ENCODE results near the gene VPS50. TPM values are rescaled to one million over a fixed set of nuclear protein-coding genes. Genes with fewer than 3 reads are reported as not detected.

Gene VPS50
- polyA plus RNA-seq, 1 donor: 15.7 TPM

DNA sequence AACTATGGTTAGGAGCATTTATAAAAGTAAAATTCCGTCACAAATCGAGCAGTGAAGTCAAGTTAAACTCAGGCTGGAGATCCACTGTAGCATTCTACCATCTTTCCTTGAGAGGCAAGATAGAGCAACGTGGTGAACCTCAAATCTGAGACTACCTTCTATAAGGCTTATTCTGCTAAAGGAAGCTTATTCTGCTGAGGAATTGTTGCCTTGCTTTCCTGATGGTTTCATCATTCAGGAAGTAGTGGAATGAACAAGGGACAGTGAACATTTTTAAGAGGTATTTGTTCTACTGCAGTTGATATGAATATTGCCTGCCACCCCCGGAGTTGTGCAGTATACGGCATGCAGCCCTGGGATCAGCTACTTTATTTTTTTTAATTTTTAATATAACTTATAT lies 170.8 kb downstream of the VPS50 start:
- no peak for DNase-seq (ENCODE audit: low read depth)

DNA sequence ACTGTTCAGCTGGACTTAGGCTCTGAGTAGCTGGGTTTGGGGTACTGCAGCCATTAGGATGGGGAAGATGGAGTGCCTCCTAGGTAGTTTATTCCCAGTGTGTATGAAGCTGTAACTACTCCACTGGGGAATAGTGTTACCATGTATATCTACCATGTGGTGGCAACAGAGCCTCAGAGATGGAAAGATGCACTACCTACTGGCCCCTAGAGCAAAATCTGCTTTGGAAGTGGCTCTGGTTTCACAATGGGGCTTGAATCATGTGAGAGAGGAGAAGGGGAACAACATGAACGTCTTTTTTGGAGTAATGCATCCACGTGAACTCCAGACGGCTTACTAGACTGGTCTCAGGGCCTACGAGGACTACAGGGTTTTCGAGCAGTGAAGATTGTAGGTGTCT lies 175.1 kb downstream of the VPS50 start:
- no peak for DNase-seq (ENCODE audit: low read depth)

DNA sequence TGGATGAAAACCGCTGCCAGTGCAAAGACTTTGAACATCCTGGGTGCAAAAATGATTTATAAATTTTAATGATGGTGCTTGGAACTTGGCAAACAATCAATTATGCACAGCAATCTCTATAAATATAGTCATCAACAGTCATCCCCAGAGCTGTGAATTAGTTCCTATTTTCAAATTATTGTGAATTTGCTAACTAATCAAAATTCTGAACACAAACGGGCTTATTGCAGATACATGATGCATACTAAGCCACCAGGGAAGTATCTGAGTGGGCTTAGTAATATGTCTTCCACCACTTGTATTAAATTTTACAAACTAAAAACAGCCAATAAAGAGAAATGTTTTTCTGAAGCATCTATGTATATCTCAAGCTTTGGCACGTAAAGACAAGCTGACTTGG lies 177.2 kb downstream of the VPS50 start:
- DNase-seq (ENCODE audit: low read depth): no peak

Other genes starting within 250 kb of the VPS50 start
- gene SAMD9, start 114.4 kb upstream of the VPS50 start, polyA plus RNA-seq (ENCODE audit: insufficient read length): 2.6 TPM
- 6.4 TPM for gene SAMD9L, start 84.0 kb upstream of the VPS50 start, polyA plus RNA-seq (ENCODE audit: insufficient read length)
- not detected for gene HEPACAM2, start 5.9 kb upstream of the VPS50 start, polyA plus RNA-seq (ENCODE audit: insufficient read length)

Data from forelimb muscle (tissue), 1 donor.